IPS-20b (cell line): Measurements from ENCODE around the gene TTLL11.

ENCODE experiments used
- H3K27ac ChIP-seq: one replicate; pipeline ENCODE4 v1.5.1; 2013; ENCODE audit warnings: low read length
- H3K27me3 ChIP-seq: 2 replicates; pipeline ENCODE4 v1.6.1; 2013; ENCODE audit warnings: mild to moderate bottlenecking, low read length, inconsistent platforms; ENCODE audit not compliant: insufficient read depth
- H3K36me3 ChIP-seq: 2 replicates; pipeline ENCODE4 v1.6.1; 2013; ENCODE audit warnings: low read depth, mild to moderate bottlenecking, inconsistent platforms, low read length, moderate library complexity; ENCODE audit not compliant: insufficient read depth
- H3K4me1 ChIP-seq: 2 replicates; pipeline ENCODE4 v1.6.1; 2013; ENCODE audit warnings: mild to moderate bottlenecking, control low read depth, inconsistent platforms, low read length, moderate library complexity; ENCODE audit not compliant: insufficient read depth
- H3K4me3 ChIP-seq: 2 replicates; pipeline ENCODE4 v1.5.1; 2013; ENCODE audit warnings: mild to moderate bottlenecking, low read length, inconsistent platforms
- H3K9ac ChIP-seq: 2 replicates; pipeline ENCODE4 v1.6.1; 2013; ENCODE audit warnings: low read depth, mild to moderate bottlenecking, inconsistent platforms, low read length, moderate library complexity
- H3K9me3 ChIP-seq: 2 replicates; pipeline ENCODE4 v1.6.1; 2013; ENCODE audit warnings: mild to moderate bottlenecking, low read depth, low read length, inconsistent platforms; ENCODE audit not compliant: insufficient read depth

The TTLL11 gene

GRCh38 chr9:121938621-121939020, 154.5 kb downstream of the TTLL11 start:
- Histone ChIP-seq H3K27me3 (peaks cover 5% of the 10 kb centered on the region; the same call in 1 of the 2 replicates), H3K27ac (no peak overlapping the region), H3K4me1 (0 out of 2 replicates have a peak, but pooled peaks cover 3% of the 10 kb centered on the region), H3K9me3 (no peaks in the 10 kb centered on the region), H3K4me3 (no peak overlapping the region), H3K36me3 (no peaks in the 10 kb centered on the region), H3K9ac (no peak overlapping the region)

DNA sequence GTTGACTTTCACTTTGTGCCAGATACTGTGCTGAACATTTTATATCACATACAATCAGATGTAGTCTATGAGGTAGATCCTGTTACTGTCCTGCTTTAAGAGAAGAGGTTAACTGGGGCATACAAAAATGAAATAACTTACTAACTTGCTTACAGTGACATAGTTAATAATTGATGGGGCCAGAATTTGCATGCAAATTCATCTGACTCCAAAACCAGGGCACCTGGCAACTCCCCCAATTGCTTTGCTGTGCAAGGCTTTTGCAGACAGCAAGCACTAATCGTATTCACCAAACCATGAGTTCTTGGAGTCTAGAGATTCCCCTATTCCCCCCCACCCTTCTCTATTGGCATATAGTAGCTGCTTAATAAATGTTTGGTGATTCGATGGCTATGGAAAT, 155.9 kb downstream of the TTLL11 start:
- Histone ChIP-seq H3K27me3 (peaks cover 5% of the 10 kb centered on the region; the same call in 1 of the 2 replicates), H3K9me3 (no peaks in the 10 kb centered on the region), H3K9ac (no peak overlapping the region), H3K4me1 (0 out of 2 replicates have a peak, but pooled peaks cover 3% of the 10 kb centered on the region), H3K4me3 (no peak overlapping the region), H3K36me3 (no peaks in the 10 kb centered on the region), H3K27ac (no peak overlapping the region)

DNA sequence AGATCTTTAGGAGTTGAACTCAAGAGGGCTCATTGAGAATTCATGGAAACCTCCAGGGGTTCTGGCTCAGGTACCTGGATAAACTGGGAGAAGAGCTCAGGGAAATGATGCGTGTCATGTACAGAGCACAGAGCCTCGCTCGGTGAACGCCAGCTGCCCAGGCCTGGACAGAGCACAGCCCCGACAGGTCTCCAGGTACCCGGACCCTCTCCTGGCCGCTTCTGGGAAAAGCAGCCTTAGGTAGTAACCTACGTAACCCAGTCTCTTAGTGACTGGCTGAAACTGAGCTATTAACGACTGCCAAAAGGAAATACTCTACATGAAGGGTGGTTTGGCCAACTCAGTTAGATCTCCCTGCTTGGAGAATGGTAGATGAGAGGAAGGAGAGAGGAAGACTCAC, 157.4 kb downstream of the TTLL11 start:
- Histone ChIP-seq H3K27ac (no peak overlapping the region), H3K9me3 (no peaks in the 10 kb centered on the region), H3K27me3 (peaks cover 5% of the 10 kb centered on the region; the same call in 1 of the 2 replicates), H3K36me3 (no peaks in the 10 kb centered on the region), H3K4me3 (no peak overlapping the region), H3K4me1 (no peaks in the 10 kb centered on the region), H3K9ac (no peak overlapping the region)

- H3K27ac ChIP-seq = no peak overlapping the region
- no peaks in the 10 kb centered on the region for H3K36me3 ChIP-seq
- no peaks in the 10 kb centered on the region for H3K4me1 ChIP-seq
- H3K27me3 ChIP-seq = no peaks in the 10 kb centered on the region
- no peaks in the 10 kb centered on the region for H3K9me3 ChIP-seq
- no peak overlapping the region for H3K4me3 ChIP-seq
- no peak overlapping the region for H3K9ac ChIP-seq
These were observed 162.2 kb downstream of the TTLL11 start for GRCh38 chr9:121930956-121931355.

- H3K9ac ChIP-seq = no peak overlapping the region
- no peaks in the 10 kb centered on the region for H3K4me1 ChIP-seq
- H3K27me3 ChIP-seq = no peaks in the 10 kb centered on the region
These were observed 162.9 kb downstream of the TTLL11 start for GRCh38 chr9:121929893-121930875.

DNA sequence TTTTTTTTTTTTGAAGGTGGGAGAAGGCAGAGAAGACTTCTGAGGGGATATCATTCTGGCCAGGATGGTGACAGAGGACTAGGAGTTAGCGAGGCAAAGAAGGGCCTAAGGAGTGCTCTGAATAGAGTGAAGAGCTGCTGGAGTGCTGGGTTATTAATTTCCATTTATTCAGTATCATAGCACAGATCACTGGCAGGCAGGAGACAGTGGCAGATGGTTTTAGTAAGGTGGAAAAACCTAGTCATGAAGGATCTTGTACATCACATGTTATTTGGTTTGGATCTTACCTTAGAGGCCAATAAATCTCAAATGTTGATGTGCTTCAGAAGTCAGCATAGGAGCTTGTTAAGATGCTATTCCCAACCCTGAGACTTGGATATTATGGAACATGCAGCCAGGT, 165.5 kb downstream of the TTLL11 start:
- Histone ChIP-seq H3K4me1 (no peaks in the 10 kb centered on the region), H3K27ac (no peak overlapping the region), H3K36me3 (no peaks in the 10 kb centered on the region), H3K9me3 (no peaks in the 10 kb centered on the region), H3K9ac (no peak overlapping the region), H3K4me3 (no peak overlapping the region), H3K27me3 (no peaks in the 10 kb centered on the region)

More at GRCh38 chr9:121929893-121930875, 162.9 kb downstream of the TTLL11 start:
- H3K27ac ChIP-seq = no peak overlapping the region
- H3K9me3 ChIP-seq = no peaks in the 10 kb centered on the region
- no peak overlapping the region for H3K4me3 ChIP-seq
- H3K36me3 ChIP-seq = no peaks in the 10 kb centered on the region

DNA sequence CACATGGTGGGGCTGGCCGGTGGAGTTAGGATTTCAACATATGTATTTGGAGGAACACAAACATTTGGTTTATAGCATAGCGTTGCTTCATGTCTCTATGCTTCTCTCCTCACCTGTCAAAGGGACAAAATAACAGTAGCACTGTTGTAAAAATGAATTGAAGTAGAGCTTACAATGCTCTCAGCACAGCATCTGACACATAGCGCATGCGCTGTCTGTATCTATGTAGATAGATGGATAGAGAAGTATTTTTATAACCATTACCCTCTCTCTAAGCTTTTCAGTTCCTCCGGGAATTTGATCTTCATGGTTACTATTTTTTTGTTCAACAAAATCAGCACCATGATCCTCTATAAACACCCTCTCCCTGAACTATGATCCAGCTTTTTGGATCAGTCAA, 166.0 kb downstream of the TTLL11 start:
- Histone ChIP-seq H3K4me1 (no peaks in the 10 kb centered on the region), H3K4me3 (no peak overlapping the region), H3K9me3 (no peaks in the 10 kb centered on the region), H3K9ac (no peak overlapping the region), H3K27ac (no peak overlapping the region), H3K27me3 (no peaks in the 10 kb centered on the region), H3K36me3 (no peaks in the 10 kb centered on the region)

- Histone ChIP-seq H3K27ac (no peak overlapping the region), H3K36me3 (no peaks in the 10 kb centered on the region), H3K9ac (no peak overlapping the region), H3K9me3 (no peaks in the 10 kb centered on the region), H3K4me3 (no peak overlapping the region), H3K27me3 (no peaks in the 10 kb centered on the region), H3K4me1 (no peaks in the 10 kb centered on the region)
These were observed 166.7 kb downstream of the TTLL11 start for GRCh38 chr9:121926351-121926801.

DNA sequence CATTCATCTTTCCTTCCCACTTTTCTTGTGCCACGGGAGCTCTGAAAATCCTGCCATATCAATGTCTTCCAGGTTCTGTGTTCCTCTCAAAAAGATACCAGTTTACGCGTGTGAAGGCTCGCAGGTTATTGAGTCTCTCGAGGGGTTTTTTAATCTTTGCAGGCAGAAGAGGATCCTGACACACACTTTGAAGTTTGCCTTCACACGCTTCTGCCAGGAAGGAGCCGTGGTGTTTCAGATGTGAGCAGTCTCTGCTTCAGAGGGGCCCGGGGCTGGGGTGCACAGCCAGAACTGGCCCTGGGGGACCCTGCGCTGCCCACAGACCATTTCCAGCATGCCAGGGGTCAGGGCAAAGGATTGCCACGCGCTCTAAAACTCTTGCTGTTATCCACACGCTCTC, 167.2 kb downstream of the TTLL11 start:
- Histone ChIP-seq H3K4me3 (no peak overlapping the region), H3K9ac (no peak overlapping the region), H3K27me3 (no peaks in the 10 kb centered on the region), H3K36me3 (no peaks in the 10 kb centered on the region), H3K27ac (no peak overlapping the region), H3K4me1 (no peaks in the 10 kb centered on the region), H3K9me3 (no peaks in the 10 kb centered on the region)

DNA sequence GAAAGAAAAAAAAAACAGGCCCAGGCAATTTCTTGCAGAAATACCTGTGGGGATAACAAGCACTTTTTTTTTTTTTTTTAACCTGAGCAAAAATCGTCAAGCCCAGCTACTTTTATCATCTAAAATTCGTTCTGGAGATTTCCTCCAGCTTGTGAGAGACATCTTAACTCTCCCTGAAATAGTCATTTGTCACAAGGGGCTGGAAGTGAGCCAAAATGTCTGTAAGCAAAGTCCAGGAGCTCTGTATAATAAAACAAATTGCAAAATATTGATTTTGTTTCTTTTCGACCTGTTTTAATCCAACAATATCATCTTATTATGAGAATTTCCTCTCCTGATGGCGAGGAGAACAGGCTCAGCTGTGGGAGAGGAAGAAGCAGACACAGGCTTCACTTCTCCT, 168.4 kb downstream of the TTLL11 start:
- Histone ChIP-seq H3K9me3 (no peaks in the 10 kb centered on the region), H3K36me3 (no peaks in the 10 kb centered on the region), H3K27me3 (no peaks in the 10 kb centered on the region), H3K9ac (no peak overlapping the region), H3K27ac (no peak overlapping the region), H3K4me1 (no peaks in the 10 kb centered on the region), H3K4me3 (no peak overlapping the region)

- no peaks in the 10 kb centered on the region for H3K4me1 ChIP-seq
- no peak overlapping the region for H3K27ac ChIP-seq
- H3K4me3 ChIP-seq = no peak overlapping the region
- H3K36me3 ChIP-seq = no peaks in the 10 kb centered on the region
- H3K9ac ChIP-seq = no peak overlapping the region
- no peaks in the 10 kb centered on the region for H3K9me3 ChIP-seq
- H3K27me3 ChIP-seq = no peaks in the 10 kb centered on the region
These were observed 171.7 kb downstream of the TTLL11 start for GRCh38 chr9:121921444-121921843.
